ENCODE results near the gene RTP3. TPM values are rescaled to one million over a fixed set of nuclear protein-coding genes. Genes with fewer than 3 reads are reported as not detected.
A peak's percentile ranks its signal among the peaks of the same experiment; 100 is the strongest.

RTP3 gene
- total RNA-seq, 1 donor from 2014 or later: not detected

DNA sequence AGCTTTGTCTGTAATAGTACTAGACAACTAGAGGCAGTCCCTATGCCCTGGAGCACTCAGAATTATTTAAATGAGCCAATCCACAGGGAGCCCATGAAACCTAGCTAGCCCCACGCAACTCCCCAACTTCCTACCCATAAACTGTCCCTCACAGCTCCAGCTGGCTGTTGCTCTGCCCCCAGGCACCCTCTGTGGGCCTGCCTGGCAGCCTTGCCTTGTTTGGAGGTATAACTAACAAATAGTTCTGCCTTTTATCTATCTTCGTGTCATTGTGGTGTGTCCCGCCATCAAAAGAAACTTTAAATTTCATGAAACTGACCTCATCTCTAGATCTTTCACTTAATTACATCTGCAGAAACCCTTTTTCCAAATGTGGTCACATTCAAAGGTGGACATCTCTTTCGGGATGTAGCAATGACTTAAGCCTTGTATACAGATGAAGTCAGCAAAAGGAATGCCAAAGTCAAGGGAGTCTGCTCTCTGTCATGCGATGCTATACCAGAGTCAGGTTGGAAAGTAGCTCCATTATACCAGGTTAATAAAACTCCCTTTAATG, 1.8 kb upstream of the RTP3 start:
- no peaks in the 10 kb centered on the region for H3K27me3 Mint-ChIP-seq
- TF ChIP-seq, protein P1, sequence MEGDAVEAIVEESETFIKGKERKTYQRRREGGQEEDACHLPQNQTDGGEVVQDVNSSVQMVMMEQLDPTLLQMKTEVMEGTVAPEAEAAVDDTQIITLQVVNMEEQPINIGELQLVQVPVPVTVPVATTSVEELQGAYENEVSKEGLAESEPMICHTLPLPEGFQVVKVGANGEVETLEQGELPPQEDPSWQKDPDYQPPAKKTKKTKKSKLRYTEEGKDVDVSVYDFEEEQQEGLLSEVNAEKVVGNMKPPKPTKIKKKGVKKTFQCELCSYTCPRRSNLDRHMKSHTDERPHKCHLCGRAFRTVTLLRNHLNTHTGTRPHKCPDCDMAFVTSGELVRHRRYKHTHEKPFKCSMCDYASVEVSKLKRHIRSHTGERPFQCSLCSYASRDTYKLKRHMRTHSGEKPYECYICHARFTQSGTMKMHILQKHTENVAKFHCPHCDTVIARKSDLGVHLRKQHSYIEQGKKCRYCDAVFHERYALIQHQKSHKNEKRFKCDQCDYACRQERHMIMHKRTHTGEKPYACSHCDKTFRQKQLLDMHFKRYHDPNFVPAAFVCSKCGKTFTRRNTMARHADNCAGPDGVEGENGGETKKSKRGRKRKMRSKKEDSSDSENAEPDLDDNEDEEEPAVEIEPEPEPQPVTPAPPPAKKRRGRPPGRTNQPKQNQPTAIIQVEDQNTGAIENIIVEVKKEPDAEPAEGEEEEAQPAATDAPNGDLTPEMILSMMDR (conservative IDR thresholded peaks at IDR 0.05): no peak
- H3K27ac Mint-ChIP-seq: no peak overlapping the region
- DNase-seq (ENCODE audit: extremely low spot score, unreplicated experiment): no peak
- no peak overlapping the region for H3K4me3 Mint-ChIP-seq
- H3K4me1 Mint-ChIP-seq (ENCODE audit: unreplicated experiment): no peaks in the 10 kb centered on the region
- peaks cover 4% of the 10 kb centered on the region for H3K36me3 Mint-ChIP-seq
- H3K9me3 Mint-ChIP-seq: no peaks in the 10 kb centered on the region

DNA sequence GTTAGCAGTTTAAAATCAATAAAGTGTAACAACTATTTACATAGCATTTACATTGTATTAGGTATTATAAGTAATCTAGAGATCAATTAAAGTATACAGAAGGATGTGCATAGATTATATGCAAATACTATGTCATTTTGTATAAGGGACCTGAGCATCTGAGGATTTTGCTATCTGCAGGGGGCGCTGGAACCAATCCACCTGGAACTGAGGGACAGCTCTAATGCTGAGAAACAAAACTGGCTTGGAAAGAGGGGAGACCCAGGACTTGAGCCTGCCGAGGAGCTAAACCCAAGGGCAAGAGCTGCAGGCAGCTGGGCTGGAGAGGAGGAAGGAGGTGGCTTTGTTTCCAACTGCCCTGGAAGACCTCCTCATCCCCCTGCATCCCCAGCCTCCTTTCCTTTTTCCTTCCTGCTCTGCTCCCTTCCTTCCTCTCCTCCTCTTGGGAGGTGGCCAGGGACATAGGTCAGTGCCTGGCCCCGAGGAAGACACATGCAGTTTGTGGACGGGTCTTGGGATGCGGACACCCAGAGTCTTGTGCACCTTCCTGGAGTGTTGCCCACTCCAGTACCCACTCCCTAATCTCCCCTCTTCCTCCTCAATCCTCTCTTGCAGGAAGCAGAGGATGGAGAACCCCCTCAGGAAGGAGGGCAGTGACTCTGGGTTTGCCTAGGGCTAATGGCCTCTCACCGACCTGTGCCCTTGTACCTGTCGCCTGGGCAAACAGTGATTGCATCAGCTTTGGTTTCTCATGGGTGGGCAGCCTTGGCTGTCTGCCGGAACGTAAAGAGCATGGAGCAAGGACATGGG, 825 bp upstream of the RTP3 start:
- Mint-ChIP-seq H3K4me1 (ENCODE audit: unreplicated experiment) (peaks cover 6% of the 10 kb centered on the region), H3K27me3 (no peaks in the 10 kb centered on the region), H3K36me3 (peaks cover 4% of the 10 kb centered on the region), H3K4me3 (no peak overlapping the region), H3K27ac (no peak overlapping the region), H3K9me3 (no peaks in the 10 kb centered on the region)
- no peak for DNase-seq (ENCODE audit: extremely low spot score, unreplicated experiment)
- TF ChIP-seq, protein P1 (conservative IDR thresholded peaks at IDR 0.05): peak; percentile 43

DNA sequence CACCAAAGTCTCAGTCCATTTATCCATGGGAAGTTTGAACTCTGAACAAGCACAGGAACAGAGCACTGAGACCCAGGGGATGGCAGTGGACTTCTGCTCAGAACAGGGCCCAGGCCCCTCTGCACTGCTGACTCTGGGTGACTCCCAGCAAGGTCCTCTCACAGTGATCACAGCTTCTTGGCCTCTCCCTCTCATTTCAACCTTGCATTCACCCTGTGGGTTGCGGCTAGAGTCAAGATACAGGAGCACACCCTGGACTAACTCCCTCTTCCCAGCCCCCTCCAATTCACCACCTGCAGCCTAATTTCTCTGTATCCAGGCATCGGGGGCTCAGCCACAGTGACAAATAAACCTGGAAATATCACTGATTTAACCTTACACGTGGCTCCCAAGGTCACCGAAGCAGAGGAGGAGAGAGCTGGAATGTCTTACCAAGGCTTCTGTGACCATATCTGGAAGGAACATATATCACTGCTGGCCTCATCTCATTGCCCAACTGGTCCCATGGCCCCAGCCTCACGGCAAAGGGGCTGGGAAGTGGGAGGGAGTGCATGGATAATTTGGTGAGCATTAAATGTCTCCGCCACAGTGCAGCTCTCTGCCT, 1.2 kb downstream of the RTP3 start:
- DNase-seq (ENCODE audit: extremely low spot score, unreplicated experiment): no peak
- TF ChIP-seq, protein P1 (conservative IDR thresholded peaks at IDR 0.05): no peak
- H3K9me3 Mint-ChIP-seq: no peaks in the 10 kb centered on the region
- H3K36me3 Mint-ChIP-seq: peaks cover 4% of the 10 kb centered on the region
- no peak overlapping the region for H3K27ac Mint-ChIP-seq
- H3K27me3 Mint-ChIP-seq: no peaks in the 10 kb centered on the region
- peaks cover 15% of the 10 kb centered on the region for H3K4me1 Mint-ChIP-seq (ENCODE audit: unreplicated experiment)
- no peak overlapping the region for H3K4me3 Mint-ChIP-seq

DNA sequence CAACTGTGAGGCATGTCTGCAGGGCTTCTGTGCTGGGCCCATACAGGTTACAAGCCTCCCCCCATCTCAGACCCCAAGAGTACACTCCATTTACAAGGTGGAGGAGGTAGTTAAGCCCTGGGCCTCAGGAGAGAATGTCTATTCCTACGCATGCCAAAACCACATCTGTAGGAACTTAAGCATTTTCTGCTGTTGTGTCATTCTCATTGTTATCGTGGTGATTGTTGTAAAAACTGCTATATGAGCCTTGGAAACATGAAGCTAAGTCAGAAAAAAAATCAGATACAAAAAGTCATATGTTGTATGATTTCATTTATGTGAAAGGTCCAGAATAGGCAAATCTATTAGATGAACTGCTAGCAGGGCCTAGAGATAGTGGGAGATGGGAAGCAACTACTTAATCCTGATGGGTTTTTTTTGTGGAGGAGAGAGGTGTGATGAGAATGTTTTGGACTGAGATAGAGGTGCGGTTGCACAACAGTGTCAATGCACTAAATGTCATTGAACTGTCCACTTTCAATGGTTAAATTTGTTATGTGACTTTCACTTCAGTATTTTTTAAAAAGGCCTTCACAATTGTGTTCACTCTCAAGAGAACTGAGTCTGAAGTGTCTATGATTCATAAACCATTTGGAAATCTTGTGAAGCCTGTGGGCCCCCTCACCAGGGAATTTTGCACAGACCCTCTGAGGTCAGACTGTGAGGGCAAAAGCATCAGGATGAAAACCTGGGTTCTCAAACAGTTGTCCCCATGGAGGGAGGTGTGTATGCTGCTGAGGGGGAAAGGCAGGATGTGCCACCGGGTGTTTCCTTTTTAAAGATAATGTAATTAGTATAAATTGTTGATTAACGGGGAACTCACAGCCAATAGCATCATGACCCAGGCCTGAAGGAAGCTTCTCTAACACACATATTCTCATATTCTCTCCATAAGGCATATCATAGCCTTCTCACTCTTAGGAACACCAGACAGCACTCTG, 3.2 kb downstream of the RTP3 start:
- H3K36me3 Mint-ChIP-seq: peaks cover 2% of the 10 kb centered on the region
- no peaks in the 10 kb centered on the region for H3K9me3 Mint-ChIP-seq
- TF ChIP-seq, protein P1 (conservative IDR thresholded peaks at IDR 0.05): no peak
- DNase-seq (ENCODE audit: extremely low spot score, unreplicated experiment): no peak
- no peaks in the 10 kb centered on the region for H3K27me3 Mint-ChIP-seq
- peaks cover 20% of the 10 kb centered on the region for H3K4me1 Mint-ChIP-seq (ENCODE audit: unreplicated experiment)
- no peak overlapping the region for H3K4me3 Mint-ChIP-seq
- no peak overlapping the region for H3K27ac Mint-ChIP-seq

DNA sequence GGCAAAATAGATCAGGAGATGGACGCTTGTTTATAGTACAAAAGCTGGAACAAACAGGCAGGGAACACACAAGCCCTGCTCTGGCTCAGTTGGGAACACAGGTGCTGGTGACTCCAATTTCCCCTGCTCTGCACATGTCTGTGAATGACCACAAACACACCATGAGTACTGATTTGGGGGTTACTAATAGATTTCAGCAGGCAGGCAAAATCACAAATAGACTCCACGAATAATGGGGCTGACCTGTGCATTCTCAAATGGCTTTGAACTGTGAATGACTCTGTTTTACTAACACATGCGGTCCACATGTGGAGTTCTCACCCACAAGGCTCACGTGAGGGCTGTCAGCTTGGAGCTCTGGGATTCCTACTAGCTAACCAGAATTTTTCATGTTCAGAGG, 3.9 kb downstream of the RTP3 start:
- no peaks in the 10 kb centered on the region for H3K9me3 Mint-ChIP-seq
- TF ChIP-seq, protein P1 (conservative IDR thresholded peaks at IDR 0.05): no peak
- H3K27me3 Mint-ChIP-seq: peaks cover 3% of the 10 kb centered on the region
- peaks cover 20% of the 10 kb centered on the region for H3K4me1 Mint-ChIP-seq (ENCODE audit: unreplicated experiment)
- no peak for DNase-seq (ENCODE audit: extremely low spot score, unreplicated experiment)
- no peak overlapping the region for H3K4me3 Mint-ChIP-seq
- H3K36me3 Mint-ChIP-seq: no peaks in the 10 kb centered on the region
- no peak overlapping the region for H3K27ac Mint-ChIP-seq
